Nephron (organoid): ENCODE data around the gene MALRD1.

ENCODE experiments used
- H3K27ac Mint-ChIP-seq, 3 experiments: 2 replicates each; pipeline ENCODE4 v1.8.0; 2020; ENCODE audit warnings: mixed read lengths in 3 of 3, mild to moderate bottlenecking in 2 of 3, moderate library complexity in 1 of 3
- H3K27me3 Mint-ChIP-seq: 2 replicates; pipeline ENCODE4 v1.8.0; 2021; ENCODE audit warnings: low read depth, mild to moderate bottlenecking, moderate library complexity, mixed read lengths
- H3K36me3 Mint-ChIP-seq: 2 replicates; pipeline ENCODE4 v1.8.0; 2020; ENCODE audit warnings: low read depth, mixed read lengths
- H3K4me1 Mint-ChIP-seq: 2 replicates; pipeline ENCODE4 v1.8.0; 2020; ENCODE audit warnings: mixed read lengths
- H3K4me3 Mint-ChIP-seq, 3 experiments: 2 replicates each; pipeline ENCODE4 v1.8.0; 2020; ENCODE audit warnings: mild to moderate bottlenecking in 3 of 3, mixed read lengths in 3 of 3, moderate library complexity in 2 of 3
- H3K9me3 Mint-ChIP-seq: 2 replicates; pipeline ENCODE4 v1.8.0; 2020; ENCODE audit warnings: mixed read lengths
- TF ChIP-seq, protein P1 (sequence below), 3 experiments: fragments of 200-600 bp; sonication (generic); IDR thresholded peaks; one replicate each; pipeline ENCODE4 v1.5.0; 2021; ENCODE audit warnings: antibody characterized with exemption in 3 of 3; ENCODE audit not compliant: unreplicated experiment in 3 of 3

The MALRD1 gene

GRCh38 chr10:19623321-19623720 is 574.7 kb downstream of the MALRD1 start:
- no peak overlapping the region for H3K4me3 Mint-ChIP-seq
- no peaks in the 10 kb centered on the region for H3K36me3 Mint-ChIP-seq
- H3K27ac Mint-ChIP-seq, result no peak overlapping the region
- peaks cover 3% of the 10 kb centered on the region for H3K27me3 Mint-ChIP-seq
- TF ChIP-seq, protein P1, sequence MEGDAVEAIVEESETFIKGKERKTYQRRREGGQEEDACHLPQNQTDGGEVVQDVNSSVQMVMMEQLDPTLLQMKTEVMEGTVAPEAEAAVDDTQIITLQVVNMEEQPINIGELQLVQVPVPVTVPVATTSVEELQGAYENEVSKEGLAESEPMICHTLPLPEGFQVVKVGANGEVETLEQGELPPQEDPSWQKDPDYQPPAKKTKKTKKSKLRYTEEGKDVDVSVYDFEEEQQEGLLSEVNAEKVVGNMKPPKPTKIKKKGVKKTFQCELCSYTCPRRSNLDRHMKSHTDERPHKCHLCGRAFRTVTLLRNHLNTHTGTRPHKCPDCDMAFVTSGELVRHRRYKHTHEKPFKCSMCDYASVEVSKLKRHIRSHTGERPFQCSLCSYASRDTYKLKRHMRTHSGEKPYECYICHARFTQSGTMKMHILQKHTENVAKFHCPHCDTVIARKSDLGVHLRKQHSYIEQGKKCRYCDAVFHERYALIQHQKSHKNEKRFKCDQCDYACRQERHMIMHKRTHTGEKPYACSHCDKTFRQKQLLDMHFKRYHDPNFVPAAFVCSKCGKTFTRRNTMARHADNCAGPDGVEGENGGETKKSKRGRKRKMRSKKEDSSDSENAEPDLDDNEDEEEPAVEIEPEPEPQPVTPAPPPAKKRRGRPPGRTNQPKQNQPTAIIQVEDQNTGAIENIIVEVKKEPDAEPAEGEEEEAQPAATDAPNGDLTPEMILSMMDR (IDR thresholded peaks at IDR 0.05; ENCODE audit: unreplicated experiment in 3 of 3), result no peak
- no peaks in the 10 kb centered on the region for H3K9me3 Mint-ChIP-seq
- peaks cover 12% of the 10 kb centered on the region for H3K4me1 Mint-ChIP-seq

GRCh38 chr10:19626156-19626555 is 577.6 kb downstream of the MALRD1 start:
- H3K4me1 Mint-ChIP-seq, result peaks cover 33% of the 10 kb centered on the region
- no peaks in the 10 kb centered on the region for H3K36me3 Mint-ChIP-seq
- H3K4me3 Mint-ChIP-seq, result no peak overlapping the region
- peaks cover 3% of the 10 kb centered on the region for H3K27me3 Mint-ChIP-seq
- peak overlapping the region in 1 of 3 experiments; percentile 55 for H3K27ac Mint-ChIP-seq
- H3K9me3 Mint-ChIP-seq, result no peaks in the 10 kb centered on the region
- TF ChIP-seq, protein P1 (IDR thresholded peaks at IDR 0.05; ENCODE audit: unreplicated experiment in 3 of 3), result no peak

DNA sequence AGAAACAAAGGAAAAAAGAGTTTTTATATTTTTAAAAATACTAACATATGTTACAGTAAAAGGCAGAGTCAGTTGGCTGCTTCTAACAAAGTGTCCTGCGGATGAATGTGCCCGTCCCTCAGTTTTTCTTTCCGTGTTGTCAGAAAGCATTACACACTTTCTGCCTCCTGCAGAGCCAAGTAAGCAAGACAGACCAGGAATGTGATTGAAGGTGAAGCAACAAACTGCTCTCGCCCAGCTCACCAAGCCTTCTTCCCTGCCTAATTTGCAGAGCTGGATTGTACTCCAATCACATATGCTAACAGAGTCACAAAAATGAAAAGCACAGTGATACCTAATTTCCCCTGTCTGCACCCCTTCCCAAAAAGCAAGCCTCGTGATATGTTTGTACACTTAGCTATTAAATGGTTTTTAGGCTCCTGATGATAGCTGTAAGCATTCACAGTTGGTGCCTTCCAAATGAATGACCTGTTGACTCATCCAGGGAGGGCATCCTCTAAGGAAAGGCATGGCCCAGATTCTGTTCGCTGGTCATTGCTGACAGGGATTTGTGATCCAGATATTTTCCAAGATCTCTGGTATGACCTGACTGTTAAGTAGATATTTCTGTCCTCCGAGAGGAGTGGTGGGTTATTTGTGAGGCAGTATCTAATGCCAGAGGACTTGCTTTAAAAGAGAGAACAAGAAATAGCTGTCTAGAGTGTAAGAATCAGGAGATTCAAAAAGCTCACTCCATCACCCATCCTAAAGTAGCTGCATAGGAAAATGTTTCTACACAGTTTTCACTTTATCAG is 580.4 kb downstream of the MALRD1 start:
- peak overlapping the region; percentile 86 to 95 (median 89) for H3K27ac Mint-ChIP-seq
- no peaks in the 10 kb centered on the region for H3K9me3 Mint-ChIP-seq
- H3K27me3 Mint-ChIP-seq, result peaks cover 3% of the 10 kb centered on the region
- TF ChIP-seq, protein P1 (IDR thresholded peaks at IDR 0.05; ENCODE audit: unreplicated experiment in 3 of 3), result no peak
- H3K4me1 Mint-ChIP-seq, result peaks cover 39% of the 10 kb centered on the region
- no peak overlapping the region for H3K4me3 Mint-ChIP-seq
- no peaks in the 10 kb centered on the region for H3K36me3 Mint-ChIP-seq

DNA sequence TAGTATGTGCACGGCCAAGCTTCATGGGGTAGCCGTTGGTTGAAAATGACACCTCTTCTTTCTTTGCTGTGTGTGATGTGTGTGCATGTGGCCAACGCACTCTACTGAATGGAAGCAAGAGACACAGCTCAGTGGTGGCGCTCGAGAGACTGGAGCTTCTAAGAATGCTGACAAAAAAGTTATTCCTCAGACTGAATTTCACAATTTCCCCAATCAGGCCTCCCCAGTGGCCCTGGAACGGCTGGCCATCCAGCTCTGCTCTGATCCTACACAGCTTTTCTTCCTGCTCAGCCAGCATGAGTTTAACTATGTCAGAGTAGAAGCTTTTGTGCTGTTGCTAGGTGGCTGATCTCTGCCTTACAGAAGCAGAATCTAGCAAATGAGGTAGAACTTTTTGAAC is 581.0 kb downstream of the MALRD1 start:
- Mint-ChIP-seq H3K27me3 (peaks cover 3% of the 10 kb centered on the region), H3K27ac (peak overlapping the region; percentile 86 to 95 (median 89)), H3K36me3 (no peaks in the 10 kb centered on the region), H3K4me1 (peaks cover 39% of the 10 kb centered on the region), H3K9me3 (no peaks in the 10 kb centered on the region), H3K4me3 (peak overlapping the region in 1 of 3 experiments; percentile 7)
- TF ChIP-seq, protein P1 (IDR thresholded peaks at IDR 0.05; ENCODE audit: unreplicated experiment in 3 of 3), result peak; percentile 17 to 32 (median 21)

DNA sequence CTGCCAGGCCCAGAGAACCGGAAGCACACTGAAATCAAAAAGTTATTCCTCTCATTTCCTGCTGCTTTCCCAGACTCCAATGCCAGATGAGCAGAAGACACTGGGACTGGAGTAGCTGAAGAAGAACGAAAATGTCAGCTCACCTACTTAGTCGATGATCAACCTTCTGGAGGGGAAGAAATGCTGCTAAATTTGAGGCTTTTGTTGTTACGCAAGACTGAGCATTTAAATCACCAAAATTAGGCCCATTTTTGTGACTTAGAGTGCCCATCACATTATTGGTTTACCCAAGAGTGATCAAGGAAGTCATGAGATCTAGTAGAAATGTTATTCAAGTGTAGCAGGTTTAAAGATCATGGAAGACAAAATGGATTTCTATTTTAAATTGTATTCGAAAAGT is 585.6 kb downstream of the MALRD1 start:
- Mint-ChIP-seq H3K9me3 (no peaks in the 10 kb centered on the region), H3K27ac (peak overlapping the region in 1 of 3 experiments; percentile 22), H3K4me1 (peaks cover 30% of the 10 kb centered on the region), H3K36me3 (no peaks in the 10 kb centered on the region), H3K4me3 (no peak overlapping the region), H3K27me3 (no peaks in the 10 kb centered on the region)
- TF ChIP-seq, protein P1 (IDR thresholded peaks at IDR 0.05; ENCODE audit: unreplicated experiment in 3 of 3), result no peak
